Activated gamma-delta T cell (primary cell): ENCODE measurements around the gene TMSB10.

Experiments used
- DNase-seq: peaks from one replicate; lab custom pipeline; 2025; lab: John Stamatoyannopoulos, UW

TMSB10 gene

DNA sequence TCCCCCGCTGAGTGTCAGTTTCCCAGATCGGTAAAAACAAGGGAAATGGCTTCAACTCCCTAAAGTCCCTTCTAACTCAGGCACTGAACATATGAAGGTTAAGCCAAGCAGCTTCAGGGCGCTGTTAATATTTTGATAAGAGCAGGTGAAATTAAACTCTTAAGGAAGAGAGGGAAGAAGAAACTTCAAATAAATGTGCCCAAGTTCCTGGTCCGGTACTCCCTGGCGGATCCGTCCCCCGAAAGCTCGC lies 25.1 kb upstream of the TMSB10 start:
- no peak for DNase-seq

GRCh38 chr2:84880645-84881521 lies 24.6 kb upstream of the TMSB10 start, which contains the start of gene TRABD2A:
TRABD2A (minus strand) TSS chr2:84881084; CDS start chr2:84881039, 45 bp downstream.
- DNase-seq, result peak; percentile 29

GRCh38 chr2:84881581-84882413 lies 23.7 kb upstream of the TMSB10 start:
- DNase-seq, result peak; percentile 23

DNA sequence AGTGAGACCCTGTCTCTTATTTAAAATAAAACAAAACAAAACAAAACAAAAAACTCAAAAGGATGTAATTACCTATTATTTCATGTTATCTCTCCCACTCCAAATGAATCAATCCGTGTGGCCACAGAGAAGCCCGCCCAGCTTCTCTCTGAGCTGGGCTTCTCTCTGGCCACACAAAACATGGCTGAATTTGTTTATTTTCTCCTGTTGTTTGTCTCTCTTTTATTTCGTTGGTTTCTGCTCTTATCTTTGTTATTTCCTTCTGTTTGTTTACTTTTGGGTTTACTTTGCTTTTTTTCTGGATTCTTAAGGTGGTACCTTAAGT lies 23.1 kb upstream of the TMSB10 start:
- no peak for DNase-seq

DNA sequence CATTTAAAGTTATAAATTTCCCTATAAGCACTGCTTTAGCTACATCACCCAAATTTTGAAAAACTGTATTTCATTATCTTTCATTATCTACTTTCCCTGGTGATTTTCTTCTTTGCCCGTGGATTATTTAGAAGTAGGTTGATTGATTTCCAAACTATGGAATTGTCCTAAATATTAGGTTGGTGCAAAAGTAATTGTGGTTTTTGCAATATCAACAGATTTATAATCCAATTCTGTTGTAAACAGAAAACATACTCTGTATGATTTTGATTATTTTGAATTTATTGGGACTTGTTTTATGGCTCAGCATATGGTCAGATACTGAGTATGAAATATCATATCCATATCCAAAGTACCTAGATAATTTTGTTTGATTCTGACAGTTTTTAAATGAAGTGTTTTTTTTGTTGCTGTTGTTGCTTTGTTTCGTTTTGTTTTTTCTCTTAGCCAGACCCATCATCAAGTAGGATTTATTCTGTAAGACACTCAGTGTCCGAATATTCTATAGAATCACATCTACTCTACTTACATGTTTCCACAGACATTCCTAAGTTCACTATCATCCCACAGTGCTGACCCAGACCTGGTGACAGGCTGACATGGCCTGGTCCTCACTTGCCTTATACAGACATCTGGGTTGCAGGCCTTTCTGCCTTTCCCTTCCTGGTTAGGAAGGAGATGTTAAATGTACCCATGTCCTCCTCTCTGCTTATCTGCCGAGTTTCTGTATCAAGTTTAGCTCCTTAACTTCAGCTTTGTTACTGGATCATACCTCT lies 22.5 kb upstream of the TMSB10 start:
- no peak for DNase-seq

- no peak for DNase-seq
Observed at GRCh38 chr2:84884449-84884848, 21.0 kb upstream of the TMSB10 start.

- no peak for DNase-seq
Observed at GRCh38 chr2:84885111-84885510, 20.3 kb upstream of the TMSB10 start.

DNA sequence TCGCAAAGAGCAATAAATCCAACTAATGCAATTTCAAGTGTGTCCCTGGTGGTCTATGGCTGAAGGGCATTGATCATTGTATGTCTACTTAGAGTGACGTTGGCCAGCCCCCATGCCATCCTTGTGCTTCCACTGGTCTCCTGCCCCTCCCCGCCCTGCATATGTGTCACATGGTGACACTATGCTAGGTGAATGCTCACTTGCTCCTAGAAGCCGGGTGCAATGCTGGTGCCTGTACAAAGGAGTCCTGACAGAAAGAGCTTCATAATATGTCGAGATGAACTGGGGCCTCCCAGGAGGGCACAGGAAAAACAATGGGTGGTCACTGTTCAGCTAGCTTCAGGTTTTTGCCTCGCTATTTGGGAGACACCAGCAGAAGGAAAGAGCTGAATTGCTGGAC lies 18.7 kb upstream of the TMSB10 start:
- DNase-seq, result no peak

- DNase-seq, result no peak
Observed at GRCh38 chr2:84888401-84889276, 16.8 kb upstream of the TMSB10 start.

- no peak for DNase-seq
Observed at GRCh38 chr2:84889332-84889731, 16.1 kb upstream of the TMSB10 start.

DNA sequence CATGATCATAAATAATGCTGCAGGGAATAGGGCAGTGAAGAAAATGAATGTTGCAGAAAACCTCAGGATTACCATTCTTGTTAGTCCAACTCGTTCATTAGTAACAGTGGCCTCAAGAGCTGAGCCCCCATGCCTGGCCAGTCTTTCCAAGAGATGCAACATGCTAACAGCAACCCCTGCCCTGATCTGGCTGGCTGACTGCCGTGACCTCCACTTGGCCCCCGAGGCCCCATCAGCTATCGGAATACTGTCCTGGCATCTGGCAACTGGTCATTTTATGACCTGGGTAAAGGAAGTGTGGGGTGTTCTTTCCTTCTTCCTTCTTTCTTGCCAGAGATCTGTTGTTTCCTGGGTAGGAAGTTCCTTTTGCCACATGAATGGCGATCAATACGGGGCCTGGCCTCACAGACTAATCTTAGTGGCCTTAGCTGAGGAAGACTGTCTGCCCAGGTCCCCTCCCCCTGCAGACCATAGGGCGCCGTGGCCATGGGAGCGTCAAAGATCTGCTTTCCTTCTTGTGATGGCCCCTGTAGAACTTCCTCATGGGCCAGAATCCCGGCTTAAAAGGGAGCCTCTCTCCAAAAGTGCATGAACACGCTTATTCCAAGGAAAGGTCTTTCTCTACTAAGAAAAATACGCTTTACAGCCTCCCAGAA lies 14.0 kb upstream of the TMSB10 start:
- no peak for DNase-seq

GRCh38 chr2:84894131-84894586 lies 11.3 kb upstream of the TMSB10 start:
- no peak for DNase-seq

DNA sequence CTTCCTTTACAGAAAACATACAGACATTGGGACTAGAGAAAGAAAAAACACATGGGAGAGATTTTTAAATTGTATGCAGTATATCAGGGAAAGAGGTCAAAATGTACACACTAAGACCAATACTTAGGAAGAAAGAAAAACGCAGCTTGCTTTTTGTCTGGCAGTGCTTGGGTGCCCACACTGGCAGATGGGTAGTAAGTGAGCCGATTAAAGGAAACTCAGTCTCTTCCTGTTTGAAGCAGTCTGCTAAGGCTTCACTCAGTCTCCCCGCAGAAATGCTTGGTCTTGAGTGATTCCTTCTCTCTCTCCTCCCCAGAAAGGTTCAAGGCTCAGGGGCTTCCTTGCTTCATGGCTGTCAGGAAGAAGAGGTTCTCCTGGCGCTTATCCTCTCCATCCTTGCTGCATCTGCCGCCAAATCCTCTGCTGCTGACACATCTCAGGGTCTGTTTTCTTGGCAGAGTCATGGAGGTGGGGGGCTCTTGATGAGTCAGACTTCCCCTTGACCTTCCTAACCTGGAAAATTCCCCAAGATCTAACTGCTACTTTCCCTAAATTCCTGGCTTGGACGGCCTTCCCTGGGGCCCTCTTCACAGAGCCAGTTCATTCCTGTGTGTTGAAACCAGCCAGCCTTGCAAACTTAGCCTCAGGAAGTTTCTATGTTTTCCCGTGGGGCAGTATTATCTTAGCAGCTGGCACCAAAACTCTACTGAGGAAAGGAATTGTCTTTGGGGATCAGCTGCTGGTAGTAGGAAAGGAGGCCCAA lies 10.5 kb upstream of the TMSB10 start:
- no peak for DNase-seq

DNA sequence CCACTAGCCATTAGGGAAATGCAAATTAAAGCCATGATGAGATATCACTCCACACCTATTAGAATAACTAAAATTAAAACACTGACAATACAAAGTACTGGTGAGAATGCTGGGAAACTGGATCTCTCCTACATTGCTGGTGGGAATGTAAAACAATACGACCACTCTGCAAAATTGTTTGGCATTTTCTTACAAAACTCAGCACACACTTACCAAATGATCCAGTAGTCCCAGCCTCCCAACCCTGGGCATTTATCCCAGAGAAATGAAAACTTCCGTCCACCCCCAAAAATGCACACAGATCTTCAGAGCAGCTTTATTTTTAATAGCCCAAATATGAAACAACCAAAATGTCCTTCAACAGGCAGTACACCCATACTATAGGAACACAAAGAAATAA lies 8.9 kb upstream of the TMSB10 start:
- no peak for DNase-seq

DNA sequence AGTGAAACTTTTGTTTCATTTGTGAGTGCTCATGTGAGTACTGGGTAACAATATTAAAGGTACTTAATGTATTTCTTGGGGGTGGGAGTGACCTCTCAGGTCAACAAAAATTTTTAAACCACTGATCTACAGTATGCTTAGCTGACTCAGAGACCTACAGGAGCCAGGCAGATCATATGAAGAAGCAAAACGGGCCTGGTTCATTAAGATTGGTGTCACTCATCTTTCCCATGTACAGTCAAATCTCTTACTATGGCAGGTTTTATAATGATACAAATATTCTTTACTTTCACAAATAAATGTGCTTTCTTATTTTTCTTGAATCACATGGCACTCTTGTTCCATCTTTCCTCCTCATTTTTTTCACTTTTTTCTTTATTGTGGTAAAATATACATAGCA lies 7.7 kb upstream of the TMSB10 start:
- no peak for DNase-seq

- no peak for DNase-seq
Observed at GRCh38 chr2:84899304-84900204, 5.9 kb upstream of the TMSB10 start.

DNA sequence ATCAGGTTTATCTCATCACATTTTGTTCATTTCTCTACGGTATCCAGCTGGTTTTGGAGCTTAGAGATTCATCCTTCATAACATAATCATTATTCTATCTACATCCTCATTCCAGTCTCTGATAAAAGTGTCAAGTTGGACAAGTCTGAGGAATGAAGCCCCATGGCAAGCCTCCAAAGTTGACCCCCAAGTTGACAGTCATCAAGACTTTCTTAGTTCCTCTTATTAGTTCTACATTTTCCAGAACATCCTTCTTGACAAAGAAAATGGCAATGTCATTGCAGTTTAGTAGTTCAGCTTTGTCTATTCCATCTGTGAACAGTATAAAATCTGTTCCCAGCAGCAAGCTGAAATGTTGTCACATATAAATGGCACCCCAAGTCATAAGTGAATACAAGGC lies 4.5 kb upstream of the TMSB10 start:
- no peak for DNase-seq

DNA sequence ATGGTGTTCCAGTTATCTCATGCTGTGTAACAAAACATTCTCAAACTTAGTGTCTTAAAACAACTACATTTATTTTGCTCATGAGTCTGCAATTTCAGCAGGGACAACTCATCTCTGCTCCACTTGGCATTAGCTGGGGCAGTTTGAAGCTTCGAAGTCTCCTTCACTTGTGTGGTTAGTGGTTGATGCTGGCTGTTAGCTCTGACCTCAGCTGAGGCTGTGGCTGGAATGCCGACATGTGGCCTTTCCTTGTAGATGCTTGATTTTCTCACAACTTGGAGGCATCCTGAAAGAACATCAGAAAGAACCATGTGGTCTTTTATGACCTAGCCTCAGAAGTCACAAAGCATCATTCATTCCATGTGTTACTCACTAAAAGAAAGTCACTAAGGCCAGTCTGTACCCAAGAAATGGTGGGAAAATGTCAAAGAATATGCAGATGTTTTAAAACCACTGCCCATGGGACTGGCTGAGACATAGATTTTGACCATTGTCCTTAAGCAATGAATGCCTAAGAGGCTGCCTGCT lies 3.8 kb upstream of the TMSB10 start:
- no peak for DNase-seq

DNA sequence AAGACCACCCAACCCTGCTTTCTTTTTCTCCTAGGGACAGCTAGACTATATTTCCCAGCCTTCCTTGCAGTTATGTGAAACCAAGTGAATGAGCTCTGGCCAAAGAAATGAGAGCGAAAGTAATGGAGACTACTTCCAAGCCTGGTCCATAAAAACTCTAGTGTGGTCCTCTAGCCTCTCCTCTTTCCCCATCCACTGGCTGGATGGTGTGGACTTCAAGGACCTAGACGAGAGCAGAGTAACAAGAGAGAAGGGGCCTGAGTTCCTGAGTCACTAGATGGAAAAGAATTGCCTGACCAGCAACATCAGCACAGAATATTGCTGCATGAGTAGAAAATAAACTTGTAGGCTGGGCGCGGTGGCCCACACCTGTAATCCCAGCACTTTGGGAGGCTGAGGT lies 2.9 kb upstream of the TMSB10 start:
- no peak for DNase-seq
